Measurements from ENCODE around the gene ERICH3. TPM values are rescaled to one million over a fixed set of nuclear protein-coding genes. Genes with fewer than 3 reads are reported as not detected.
"Not testable (repeated sequence)": the region's sequence is repeated elsewhere in the genome, so short reads cannot be mapped to it uniquely, and the experiment has no call there.

The ERICH3 gene
- total RNA-seq, 1 experiment from 2014 or later, result not detected

- no peak for DNase-seq (ENCODE audit: low spot score)
These were observed 4.3 kb upstream of the ERICH3 start for GRCh38 chr1:74677926-74678325.

DNA sequence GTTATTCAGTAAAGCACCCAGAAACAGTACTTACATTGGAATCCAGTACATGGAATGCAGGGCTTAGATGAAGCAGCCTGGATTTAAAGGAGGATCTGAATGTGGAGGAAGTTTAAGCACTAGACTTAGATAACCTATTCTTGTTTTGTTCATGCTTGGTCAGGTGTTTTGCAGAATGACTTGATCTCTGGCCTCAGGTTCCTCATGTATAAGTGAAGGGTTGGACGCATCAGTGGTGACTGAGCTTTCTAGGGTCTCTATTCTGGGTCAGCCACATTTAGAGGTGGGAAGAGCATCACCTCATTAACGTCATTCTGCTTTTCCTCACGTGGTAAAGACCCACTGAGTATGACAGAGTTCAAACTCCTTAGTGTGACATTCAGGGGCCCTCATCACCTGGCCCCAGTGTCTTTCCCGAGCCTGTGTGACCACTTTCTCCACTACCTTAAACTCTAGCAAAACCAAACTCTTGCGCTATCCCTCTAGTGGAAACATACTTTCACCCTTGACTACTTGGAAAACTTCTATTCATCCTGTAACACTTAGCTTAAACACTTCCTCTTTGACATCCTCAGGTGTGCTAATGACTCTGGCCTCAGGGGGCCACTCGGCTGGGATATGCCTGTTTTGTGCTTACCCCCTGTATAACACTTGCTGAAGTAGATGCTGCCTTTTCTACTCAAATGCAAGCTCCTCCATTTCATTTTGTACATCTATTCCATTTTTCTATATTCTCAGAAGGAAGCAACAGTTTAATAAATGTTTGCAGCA lies 871 bp upstream of the ERICH3 start:
- DNase-seq (ENCODE audit: low spot score), result no peak

- DNase-seq (ENCODE audit: low spot score), result not testable (repeated sequence)
These were observed 2.7 kb downstream of the ERICH3 start for GRCh38 chr1:74670866-74671265.

DNA sequence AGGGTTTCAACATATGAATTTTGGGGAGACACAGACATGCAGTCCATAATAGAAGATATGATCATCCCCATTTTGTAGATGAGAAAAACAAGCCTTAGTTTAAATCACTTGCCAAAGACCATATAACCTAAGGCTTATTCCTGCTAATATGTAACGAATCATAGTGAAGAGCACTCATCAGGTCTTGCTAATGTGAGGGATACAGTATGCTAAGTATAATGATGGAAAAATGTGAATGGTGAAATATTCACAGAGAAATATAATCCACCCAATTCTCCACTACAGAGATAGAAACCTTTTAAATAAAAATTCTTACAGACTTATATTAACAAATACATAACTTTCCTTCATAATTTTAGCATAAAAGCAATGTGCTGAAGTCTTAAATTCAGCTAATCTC lies 18.9 kb downstream of the ERICH3 start:
- no peak for DNase-seq (ENCODE audit: low spot score)

DNA sequence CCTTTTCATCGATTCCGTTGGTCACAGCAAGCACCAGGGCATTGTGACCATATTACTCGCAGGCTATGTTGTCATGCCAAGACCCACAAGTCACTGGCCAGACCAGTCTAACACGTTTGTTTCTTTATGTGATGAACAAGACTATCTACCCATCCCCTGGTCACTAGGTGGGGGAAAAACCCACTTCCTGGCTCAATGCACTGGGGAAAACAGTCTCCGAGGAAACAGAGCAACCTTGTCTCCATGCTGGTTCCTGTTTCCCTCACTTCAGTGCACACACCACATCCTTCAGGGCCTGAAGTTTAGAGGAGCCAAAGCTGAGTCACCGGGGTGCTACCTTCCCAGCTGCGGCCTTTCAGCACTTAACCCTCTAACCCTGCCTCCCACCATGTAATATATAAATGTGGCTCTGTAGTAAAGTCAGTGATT lies 20.9 kb downstream of the ERICH3 start:
- peak; percentile 89 for DNase-seq (ENCODE audit: low spot score)

GRCh38 chr1:74650561-74650960 lies 23.0 kb downstream of the ERICH3 start:
- DNase-seq (ENCODE audit: low spot score), result no peak

- DNase-seq (ENCODE audit: low spot score), result no peak
These were observed 31.7 kb downstream of the ERICH3 start for GRCh38 chr1:74641876-74642275.

DNA sequence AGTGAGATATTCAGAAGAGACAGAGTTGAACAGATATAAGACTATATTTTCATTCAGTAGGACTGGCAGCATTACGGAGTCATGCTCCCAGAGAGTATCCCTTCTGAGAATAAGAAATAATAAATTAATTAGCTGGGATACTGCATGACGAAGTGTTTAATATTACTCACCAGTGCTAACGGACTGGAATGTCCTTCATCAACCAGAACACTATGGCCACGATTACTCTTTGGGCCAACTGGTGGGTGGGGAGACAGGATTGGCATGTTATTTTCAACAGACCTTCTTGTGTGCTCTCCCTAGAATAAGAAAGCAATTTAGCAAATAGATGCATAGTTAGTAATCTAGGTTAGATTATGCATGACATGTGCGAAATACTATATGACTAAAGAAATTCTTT lies 32.4 kb downstream of the ERICH3 start:
- DNase-seq (ENCODE audit: low spot score), result no peak

GRCh38 chr1:74637296-74637695 lies 36.3 kb downstream of the ERICH3 start:
- no peak for DNase-seq (ENCODE audit: low spot score)

DNA sequence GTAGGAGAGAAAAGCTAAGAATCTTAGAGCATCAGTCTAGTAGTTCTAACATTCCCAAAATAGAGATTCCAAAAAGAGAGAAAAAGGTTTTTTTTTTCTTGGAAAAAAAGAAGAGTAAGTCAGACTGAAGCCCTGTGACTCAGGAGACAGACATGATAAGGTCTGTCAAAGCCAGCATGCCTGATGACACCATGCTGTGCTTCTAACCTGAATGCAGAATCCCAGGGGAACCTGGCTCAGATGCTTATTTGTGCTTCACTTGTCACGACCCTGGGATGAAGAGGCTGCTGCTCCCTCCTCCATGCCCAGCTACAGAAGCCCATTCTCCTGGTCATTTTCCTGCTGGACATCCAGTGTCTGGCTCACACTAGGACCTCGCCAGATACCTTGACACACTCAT lies 44.3 kb downstream of the ERICH3 start:
- no peak for DNase-seq (ENCODE audit: low spot score)

DNA sequence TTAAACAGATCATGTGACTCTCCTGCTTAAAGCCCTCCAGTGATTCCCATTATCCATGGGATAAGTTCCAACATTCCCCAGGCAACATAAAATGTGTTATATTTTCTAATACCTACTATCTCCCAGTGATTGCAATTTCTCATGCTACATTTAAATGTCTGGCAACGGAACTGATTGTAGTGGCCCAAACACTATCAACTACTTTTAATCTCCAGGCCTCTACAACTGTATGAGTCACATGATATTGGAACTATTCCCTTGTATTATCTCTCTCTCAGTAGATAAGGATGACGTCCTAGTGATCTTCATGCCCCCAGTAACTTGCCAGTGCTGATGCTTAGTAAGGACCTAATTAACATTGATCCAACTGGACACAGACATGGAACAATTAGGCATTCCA lies 49.9 kb downstream of the ERICH3 start:
- no peak for DNase-seq (ENCODE audit: low spot score)

- no peak for DNase-seq (ENCODE audit: low spot score)
These were observed 53.4 kb downstream of the ERICH3 start for GRCh38 chr1:74620242-74620641.

DNA sequence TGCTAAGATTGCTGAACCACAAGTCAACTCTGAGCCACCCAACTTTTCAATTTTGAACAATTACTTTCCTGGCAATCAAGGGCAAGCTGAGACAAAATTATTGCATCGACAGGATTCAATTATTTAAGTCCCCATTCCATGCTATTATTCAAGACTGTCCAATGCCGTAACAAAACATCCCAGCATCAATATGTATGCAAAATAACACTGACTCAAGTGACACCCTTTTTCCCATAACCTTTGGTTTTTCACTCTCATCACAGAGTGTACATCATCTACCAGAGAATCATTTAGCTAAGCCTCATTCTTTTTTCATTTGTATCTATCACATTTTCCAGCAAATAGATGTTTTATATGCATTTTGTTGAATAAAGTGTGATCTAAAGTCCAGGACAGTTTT lies 54.6 kb downstream of the ERICH3 start:
- no peak for DNase-seq (ENCODE audit: low spot score)

DNA sequence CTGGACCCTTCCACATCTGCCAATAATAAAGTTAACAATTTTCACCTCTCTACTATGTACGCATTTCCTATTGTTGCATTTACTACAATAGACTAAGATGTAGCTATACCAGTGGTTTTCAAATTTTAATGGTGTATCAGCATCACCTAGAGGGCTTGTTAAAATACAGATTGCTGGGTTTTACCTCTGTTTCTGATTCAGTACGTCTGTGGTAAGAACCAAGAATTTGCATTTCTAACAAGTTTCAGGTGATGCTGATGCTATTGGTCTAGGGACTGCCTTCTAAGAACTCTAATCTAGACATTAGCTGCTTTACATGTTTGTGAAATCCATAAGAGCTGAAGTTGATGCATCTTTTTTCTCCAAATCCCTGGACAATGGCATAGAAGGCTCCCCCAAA lies 59.7 kb downstream of the ERICH3 start:
- DNase-seq (ENCODE audit: low spot score), result no peak

DNA sequence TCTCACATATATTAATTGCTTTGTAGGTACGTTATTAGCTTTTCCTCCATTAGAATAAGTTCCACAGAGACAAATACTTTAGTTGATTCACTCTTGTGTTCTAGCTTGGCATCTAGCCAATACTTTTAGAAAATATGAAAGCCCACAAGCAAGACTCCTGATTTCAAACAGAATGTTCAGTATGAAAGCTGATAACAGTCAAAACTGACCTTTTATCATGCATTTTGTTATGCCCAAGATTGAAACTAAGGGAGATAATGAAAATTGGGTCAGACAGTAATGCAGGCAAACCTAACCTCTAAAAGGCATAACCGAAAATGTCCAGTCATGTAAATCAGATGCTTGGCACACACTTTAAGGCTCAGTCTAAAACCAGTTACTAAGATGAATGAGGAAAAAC lies 61.7 kb downstream of the ERICH3 start:
- DNase-seq (ENCODE audit: low spot score), result no peak

DNA sequence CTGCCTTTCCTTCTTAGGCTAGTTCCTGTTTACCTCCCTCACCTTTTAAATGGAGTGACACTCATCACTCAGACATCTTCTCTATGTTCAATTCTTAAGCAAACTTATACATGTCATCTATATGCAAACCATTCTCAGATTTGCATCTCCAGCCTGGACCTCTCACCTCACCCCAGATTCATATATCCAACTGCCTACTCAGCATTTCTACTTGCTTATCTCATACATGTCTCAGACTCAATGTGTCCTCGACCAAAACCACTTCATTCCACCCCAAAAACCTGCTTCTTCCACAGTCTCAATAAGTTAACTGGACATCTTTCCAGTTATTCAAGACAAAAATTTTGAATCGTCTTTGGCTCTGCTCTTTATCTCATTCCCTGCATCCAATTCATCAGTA lies 62.6 kb downstream of the ERICH3 start:
- DNase-seq (ENCODE audit: low spot score), result no peak

DNA sequence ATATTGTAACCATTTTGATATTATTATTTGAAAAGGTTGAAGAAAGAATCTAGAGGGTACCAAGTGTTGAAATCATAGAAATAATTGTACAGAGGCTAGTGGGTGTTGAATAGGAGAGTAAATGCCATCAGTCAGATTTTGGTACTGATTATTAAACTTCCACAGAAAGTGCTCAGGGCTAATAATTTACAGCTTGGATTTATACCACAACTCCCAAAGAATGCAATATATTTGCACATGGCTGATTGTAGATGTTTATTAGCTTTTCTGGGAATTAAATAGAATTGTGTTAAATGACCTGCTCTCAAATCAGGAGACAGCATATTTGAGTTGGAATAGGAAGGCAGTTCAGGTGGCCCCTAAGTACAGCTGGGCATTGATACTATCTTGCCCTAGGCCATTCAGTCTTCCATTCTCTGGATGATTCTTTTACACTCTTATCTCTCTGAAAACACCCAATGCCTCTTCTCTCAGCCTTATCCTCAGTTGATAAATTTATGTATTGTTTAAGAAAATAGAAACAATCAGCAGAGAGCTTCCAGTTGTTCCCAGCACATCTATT lies 63.7 kb downstream of the ERICH3 start:
- DNase-seq (ENCODE audit: low spot score), result no peak

DNA sequence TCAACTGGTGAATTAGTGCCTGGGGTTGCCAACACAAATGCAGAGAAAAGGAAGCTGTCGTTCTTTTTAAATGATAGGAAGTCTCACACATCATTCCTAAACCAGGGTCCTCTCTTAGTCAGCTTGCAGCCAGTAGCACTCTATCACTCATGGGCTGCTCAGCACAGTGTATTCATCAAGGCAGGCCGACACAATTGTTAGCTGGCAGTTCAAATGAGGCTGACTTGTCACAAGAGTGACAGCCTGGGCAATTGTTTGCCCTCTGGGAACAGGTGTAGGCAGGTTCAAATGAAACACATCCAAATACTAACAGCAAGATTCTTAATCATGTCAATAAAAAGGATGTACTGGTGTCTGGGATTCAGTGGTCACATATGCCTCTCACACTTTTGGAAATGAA lies 76.9 kb downstream of the ERICH3 start:
- DNase-seq (ENCODE audit: low spot score), result no peak

DNA sequence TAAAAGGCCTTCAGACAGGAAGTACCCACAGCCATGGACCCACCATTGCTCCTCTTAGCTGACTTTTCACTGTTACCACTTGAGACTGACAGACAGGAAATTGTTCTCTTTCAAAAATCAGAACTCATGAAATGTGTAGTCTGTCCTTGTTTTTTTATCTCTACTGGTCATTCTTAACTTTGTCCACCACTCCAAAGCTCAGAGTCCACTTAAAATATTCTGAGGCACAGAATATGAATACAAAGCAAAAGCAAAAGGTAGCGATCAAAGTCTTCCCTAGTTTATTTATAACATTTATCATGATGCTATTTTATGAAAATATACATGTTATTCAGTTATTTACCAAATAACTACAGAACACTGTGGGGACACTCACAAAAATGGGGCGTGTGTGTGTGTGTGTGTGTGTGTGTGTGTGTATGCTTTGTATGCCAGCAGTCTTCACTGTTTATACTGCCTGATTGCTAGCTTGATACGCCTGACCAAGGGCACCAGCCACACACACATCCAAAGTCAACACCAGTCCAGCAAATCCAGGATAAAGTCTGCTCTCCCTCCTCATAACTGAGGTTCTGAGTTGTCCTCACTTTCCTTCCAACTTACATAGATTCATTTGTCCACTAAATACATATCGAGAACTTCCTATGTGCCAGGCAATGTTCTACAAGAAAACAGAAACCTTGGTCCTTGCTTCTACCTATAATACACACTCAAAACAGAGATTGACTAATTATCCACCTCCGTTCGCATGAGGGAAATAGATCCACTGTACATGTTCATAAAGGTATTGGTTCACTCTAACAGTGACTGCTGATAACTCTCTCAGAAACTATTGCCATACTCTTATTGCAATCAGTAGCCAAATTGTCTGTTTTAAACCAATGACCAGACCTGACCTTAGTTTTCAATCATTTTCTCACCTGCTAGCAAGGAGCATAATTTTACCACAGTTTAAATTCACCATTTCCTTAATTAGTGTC lies 79.4 kb downstream of the ERICH3 start:
- DNase-seq (ENCODE audit: low spot score), result no peak

GRCh38 chr1:74592580-74593355 lies 80.8 kb downstream of the ERICH3 start:
- no peak for DNase-seq (ENCODE audit: low spot score)

GRCh38 chr1:74591949-74592348 lies 81.6 kb downstream of the ERICH3 start:
- no peak for DNase-seq (ENCODE audit: low spot score)

DNA sequence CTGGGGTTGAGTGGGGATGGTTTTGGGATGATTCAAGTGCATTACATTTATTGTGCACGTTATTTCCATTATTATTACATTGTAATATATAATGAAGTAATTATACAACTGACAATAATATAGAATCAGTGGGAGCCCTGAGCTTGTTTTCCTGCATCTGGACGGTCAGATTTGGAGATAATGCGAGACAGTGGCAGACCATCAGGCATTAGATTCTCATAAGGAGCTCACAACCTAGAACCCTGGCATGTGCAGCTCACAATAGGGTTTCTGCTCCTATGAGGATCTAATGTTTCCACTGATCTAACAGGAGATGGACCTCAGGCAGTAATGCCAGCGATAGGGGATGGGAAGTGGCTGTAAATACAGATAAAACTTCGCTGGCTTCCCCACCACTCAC lies 83.3 kb downstream of the ERICH3 start:
- DNase-seq (ENCODE audit: low spot score), result no peak

All from HT-29 (cell line).